Measurements from ENCODE around the gene SLC25A38. TPM values are rescaled to one million over a fixed set of nuclear protein-coding genes. Genes with fewer than 3 reads are reported as not detected.

SLC25A38 gene
- total RNA-seq, 1 experiment from 2014 or later = 37.7 TPM

DNA sequence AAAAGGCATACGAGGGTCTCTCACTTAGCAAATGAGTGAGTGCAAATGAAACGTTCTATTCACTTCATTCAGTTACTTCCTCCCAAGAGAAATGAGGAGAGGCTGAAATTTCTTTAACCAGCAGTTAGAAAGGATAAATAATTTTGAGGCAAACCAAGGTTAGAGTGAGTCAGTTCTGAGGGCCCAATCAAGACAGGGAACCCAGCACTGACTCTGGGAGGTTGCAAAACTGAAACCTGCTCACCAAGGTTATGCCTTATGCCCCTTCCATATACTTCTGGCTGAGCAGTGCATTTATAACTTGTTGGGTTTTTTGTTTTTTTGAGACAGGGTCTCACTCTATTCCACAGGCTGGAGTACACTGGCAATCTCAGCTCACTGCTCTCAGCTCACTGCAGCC is 18.8 kb downstream of the SLC25A38 start:
- BruUV-seq (replicated peaks) = no TSS peak
- no peak for DNase-seq
- intact Hi-C loops (cut with micrococcal nuclease; ENCODE audit: unreplicated experiment) = no loop called here
- no peak overlapping the region for H3K27ac Mint-ChIP-seq (ENCODE audit: unreplicated experiment)
- H3K36me3 Mint-ChIP-seq (ENCODE audit: insufficient read depth, unreplicated experiment) = peaks cover 41% of the 10 kb centered on the region
- Histone ChIP-seq H3K4me3 (ENCODE audit: low read depth, low read length) (no peak overlapping the region), H3K36me3 (ENCODE audit: control insufficient read depth, insufficient read depth, low read length) (no peaks in the 10 kb centered on the region), H3K27me3 (replicated peaks; ENCODE audit: control insufficient read depth, insufficient read depth, low read length) (no peaks in the 10 kb centered on the region), H3K9me3 (no peaks in the 10 kb centered on the region), H3K4me1 (no peaks in the 10 kb centered on the region)
- ChIA-PET CTCF (no interaction called here), POLR2A (no interaction called here)
- no peaks in the 10 kb centered on the region for H3K4me1 Mint-ChIP-seq (ENCODE audit: low read depth, unreplicated experiment)
- H3K4me3 Mint-ChIP-seq (ENCODE audit: unreplicated experiment) = no peak overlapping the region
- H3K27me3 Mint-ChIP-seq (ENCODE audit: insufficient read depth, unreplicated experiment) = no peaks in the 10 kb centered on the region
- no peaks in the 10 kb centered on the region for H3K9me3 Mint-ChIP-seq (ENCODE audit: unreplicated experiment)
- TF ChIP-seq, protein P1, sequence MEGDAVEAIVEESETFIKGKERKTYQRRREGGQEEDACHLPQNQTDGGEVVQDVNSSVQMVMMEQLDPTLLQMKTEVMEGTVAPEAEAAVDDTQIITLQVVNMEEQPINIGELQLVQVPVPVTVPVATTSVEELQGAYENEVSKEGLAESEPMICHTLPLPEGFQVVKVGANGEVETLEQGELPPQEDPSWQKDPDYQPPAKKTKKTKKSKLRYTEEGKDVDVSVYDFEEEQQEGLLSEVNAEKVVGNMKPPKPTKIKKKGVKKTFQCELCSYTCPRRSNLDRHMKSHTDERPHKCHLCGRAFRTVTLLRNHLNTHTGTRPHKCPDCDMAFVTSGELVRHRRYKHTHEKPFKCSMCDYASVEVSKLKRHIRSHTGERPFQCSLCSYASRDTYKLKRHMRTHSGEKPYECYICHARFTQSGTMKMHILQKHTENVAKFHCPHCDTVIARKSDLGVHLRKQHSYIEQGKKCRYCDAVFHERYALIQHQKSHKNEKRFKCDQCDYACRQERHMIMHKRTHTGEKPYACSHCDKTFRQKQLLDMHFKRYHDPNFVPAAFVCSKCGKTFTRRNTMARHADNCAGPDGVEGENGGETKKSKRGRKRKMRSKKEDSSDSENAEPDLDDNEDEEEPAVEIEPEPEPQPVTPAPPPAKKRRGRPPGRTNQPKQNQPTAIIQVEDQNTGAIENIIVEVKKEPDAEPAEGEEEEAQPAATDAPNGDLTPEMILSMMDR (IDR thresholded peaks at IDR 0.05; ENCODE audit: insufficient read depth in 1 of 2, low read depth in 1 of 2, low read length in 1 of 2, severe bottlenecking in 1 of 2, unreplicated experiment in 1 of 2) = no peak

DNA sequence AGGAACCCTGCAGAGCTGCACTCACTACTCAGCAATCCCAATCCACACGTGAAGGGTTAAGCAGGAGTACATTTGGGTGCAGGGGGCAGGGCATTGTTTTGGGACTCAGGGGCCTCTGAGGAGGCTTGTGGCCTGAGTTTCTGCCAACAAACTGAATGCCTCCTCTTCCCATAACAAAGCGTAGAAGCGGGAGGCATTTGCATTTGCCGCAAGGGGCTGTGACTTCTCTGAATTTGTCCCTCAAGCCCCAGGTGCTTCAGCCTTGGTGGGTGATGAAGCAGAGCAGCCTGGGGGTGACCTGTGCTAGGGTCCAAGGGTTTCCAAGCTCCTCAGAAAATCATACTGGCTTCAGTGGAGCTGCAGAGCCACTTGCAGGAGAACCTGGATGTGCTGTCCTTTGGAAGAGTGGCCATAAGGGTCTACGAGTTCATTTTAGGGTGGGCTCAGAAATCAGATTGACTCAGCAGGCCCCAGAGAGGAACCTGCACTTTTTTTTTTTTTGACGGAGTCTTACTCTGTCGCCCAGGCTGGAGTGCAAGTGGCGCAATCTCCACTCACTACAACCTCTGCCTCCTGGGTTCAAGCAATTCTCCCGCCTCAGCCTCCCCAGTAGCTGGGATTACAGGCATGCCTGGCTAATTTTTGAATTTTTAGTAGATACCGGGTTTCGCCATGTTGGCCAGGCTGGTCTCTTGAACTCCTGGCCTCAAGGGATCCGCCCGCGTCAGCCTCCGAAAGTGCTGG is 21.9 kb downstream of the SLC25A38 start:
- H3K36me3 ChIP-seq (ENCODE audit: control insufficient read depth, insufficient read depth, low read length) = no peaks in the 10 kb centered on the region; the same call in none of the 2 replicates

DNA sequence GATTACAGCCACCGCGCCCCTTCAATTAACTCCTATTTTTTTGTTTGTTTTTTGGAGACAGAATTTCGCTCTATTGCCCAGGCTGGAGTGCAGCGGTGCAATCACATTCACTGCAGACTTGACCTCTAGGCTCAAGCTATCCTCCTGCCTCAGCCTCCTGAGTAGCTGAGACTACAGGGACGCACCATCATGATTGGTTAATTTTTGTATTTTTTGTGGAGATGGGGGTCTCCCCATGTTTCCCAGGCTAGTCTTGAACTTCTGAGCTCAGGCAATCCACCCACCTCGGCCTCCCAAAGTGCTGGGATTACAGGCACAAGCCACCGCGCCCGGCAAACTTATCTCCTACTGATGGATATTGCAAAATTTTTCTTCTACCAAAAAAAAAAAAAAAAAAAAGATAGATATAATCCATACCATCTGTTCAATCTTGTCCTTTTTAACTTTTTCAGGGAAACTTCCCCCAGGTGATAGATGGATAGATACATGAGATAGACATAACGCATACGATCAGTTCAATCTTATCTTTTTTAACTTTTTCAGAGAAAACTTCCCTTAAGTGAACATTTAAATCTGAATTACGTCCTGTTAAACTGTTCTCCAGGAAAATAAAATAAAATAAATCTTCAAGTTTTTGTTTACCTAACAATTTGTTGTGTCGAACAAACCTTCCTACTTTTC is 22.7 kb downstream of the SLC25A38 start:
- peaks cover 9% of the 10 kb centered on the region for H3K4me1 Mint-ChIP-seq (ENCODE audit: low read depth, unreplicated experiment)
- no peaks in the 10 kb centered on the region for H3K9me3 Mint-ChIP-seq (ENCODE audit: unreplicated experiment)
- DNase-seq = no peak
- ChIA-PET CTCF (interaction anchor here (0.5 to 0.7 kb wide), 2 partner anchors 57 to 347 kb away, joined by 4 to 5 read pairs; no protein-coding TSS in a partner anchor), POLR2A (no interaction called here)
- Histone ChIP-seq H3K4me3 (ENCODE audit: low read depth, low read length) (peak overlapping the region; percentile 76), H3K9me3 (no peaks in the 10 kb centered on the region), H3K4me1 (peaks cover 7% of the 10 kb centered on the region), H3K27me3 (replicated peaks; ENCODE audit: control insufficient read depth, insufficient read depth, low read length) (no peaks in the 10 kb centered on the region), H3K36me3 (ENCODE audit: control insufficient read depth, insufficient read depth, low read length) (no peaks in the 10 kb centered on the region; the same call in none of the 2 replicates)
- peak overlapping the region; percentile 88 for H3K4me3 Mint-ChIP-seq (ENCODE audit: unreplicated experiment)
- peak overlapping the region; percentile 98 for H3K27ac Mint-ChIP-seq (ENCODE audit: unreplicated experiment)
- no peaks in the 10 kb centered on the region for H3K27me3 Mint-ChIP-seq (ENCODE audit: insufficient read depth, unreplicated experiment)
- intact Hi-C loops (cut with micrococcal nuclease; ENCODE audit: unreplicated experiment) = loop anchor here (1.0 kb wide), 2 partner anchors 22 to 37 kb away; no protein-coding TSS in a partner anchor
- BruUV-seq (replicated peaks) = TSS peak; percentile 93
- TF ChIP-seq, protein P1 (IDR thresholded peaks at IDR 0.05; ENCODE audit: insufficient read depth in 1 of 2, low read depth in 1 of 2, low read length in 1 of 2, severe bottlenecking in 1 of 2, unreplicated experiment in 1 of 2) = no peak
- H3K36me3 Mint-ChIP-seq (ENCODE audit: insufficient read depth, unreplicated experiment) = peaks cover 48% of the 10 kb centered on the region

More for the DNA sequence above, 21.9 kb downstream of the SLC25A38 start:
- CTCF ChIA-PET = interaction anchor here (0.7 kb wide), 1 partner anchor 56 kb away, joined by 4 read pairs; no protein-coding TSS in a partner anchor
- Histone ChIP-seq H3K4me3 (ENCODE audit: low read depth, low read length) (no peak overlapping the region), H3K4me1 (peaks cover 7% of the 10 kb centered on the region), H3K27me3 (replicated peaks; ENCODE audit: control insufficient read depth, insufficient read depth, low read length) (no peaks in the 10 kb centered on the region), H3K9me3 (no peaks in the 10 kb centered on the region)
- H3K27me3 Mint-ChIP-seq (ENCODE audit: insufficient read depth, unreplicated experiment) = no peaks in the 10 kb centered on the region
- intact Hi-C loops (cut with micrococcal nuclease; ENCODE audit: unreplicated experiment) = no loop called here
- no peak for DNase-seq
- BruUV-seq (replicated peaks) = no TSS peak
- H3K27ac Mint-ChIP-seq (ENCODE audit: unreplicated experiment) = peak overlapping the region; percentile 98
- peaks cover 47% of the 10 kb centered on the region for H3K36me3 Mint-ChIP-seq (ENCODE audit: insufficient read depth, unreplicated experiment)
- H3K4me3 Mint-ChIP-seq (ENCODE audit: unreplicated experiment) = peak overlapping the region; percentile 88
- H3K9me3 Mint-ChIP-seq (ENCODE audit: unreplicated experiment) = no peaks in the 10 kb centered on the region
- POLR2A ChIA-PET = no interaction called here
- TF ChIP-seq, protein P1 (IDR thresholded peaks at IDR 0.05; ENCODE audit: insufficient read depth in 1 of 2, low read depth in 1 of 2, low read length in 1 of 2, severe bottlenecking in 1 of 2, unreplicated experiment in 1 of 2) = no peak
- H3K4me1 Mint-ChIP-seq (ENCODE audit: low read depth, unreplicated experiment) = peaks cover 9% of the 10 kb centered on the region
